Calu3 (cell line): ENCODE results near the gene BCOR. TPM values are rescaled to one million over a fixed set of nuclear protein-coding genes. Genes with fewer than 3 reads are reported as not detected.

Experiments used
- BruUV-seq: library from RNA; stranded (reverse); fragments of 400-500 nt; replicated peaks from 2 replicates; lab custom pipeline; 2021; lab: Mats Ljungman, UMichigan
- CTCF ChIA-PET: fragments of 300-600 bp; sonication (Branson Sonifier 250); formaldehyde crosslinking; loops from one replicate; lab custom pipeline; 2022; ENCODE audit warnings: antibody characterized with exemption; lab: Charles Lee
- DNase-seq: peaks from one replicate; pipeline ENCODE4 v3.0.0; 2022
- H3K27ac Mint-ChIP-seq: one replicate; pipeline ENCODE4 v1.8.0; 2022; ENCODE audit warnings: mixed read lengths; ENCODE audit not compliant: unreplicated experiment
- H3K27me3 Mint-ChIP-seq: one replicate; pipeline ENCODE4 v1.8.0; 2022; ENCODE audit warnings: mixed read lengths; ENCODE audit not compliant: unreplicated experiment
- H3K36me3 Mint-ChIP-seq: one replicate; pipeline ENCODE4 v1.8.0; 2022; ENCODE audit warnings: mild to moderate bottlenecking, moderate library complexity, mixed read lengths; ENCODE audit not compliant: insufficient read depth, unreplicated experiment
- H3K4me1 Mint-ChIP-seq: one replicate; pipeline ENCODE4 v1.8.0; 2022; ENCODE audit warnings: mild to moderate bottlenecking, low read depth, mixed read lengths; ENCODE audit not compliant: unreplicated experiment
- H3K4me3 Mint-ChIP-seq: one replicate; pipeline ENCODE4 v1.8.0; 2022; ENCODE audit warnings: mild to moderate bottlenecking, low read depth, moderate library complexity, mixed read lengths; ENCODE audit not compliant: unreplicated experiment
- H3K9me3 Mint-ChIP-seq: one replicate; pipeline ENCODE4 v1.8.0; 2022; ENCODE audit warnings: low read depth, mixed read lengths; ENCODE audit not compliant: unreplicated experiment
- intact Hi-C: fragments of 100-400 bp; cut with micrococcal nuclease; formaldehyde crosslinking; loops from one replicate; pipeline ENCODE4 v1.10.0; 2022; ENCODE audit not compliant: unreplicated experiment
- total RNA-seq: library from RNA; stranded (reverse); gene quantifications from 2 replicates; pipeline ENCODE4 v1.2.3, GENCODE V29; 2022
- TF ChIP-seq, protein P1 (sequence below): fragments of 200-600 bp; IDR thresholded peaks from one replicate; pipeline ENCODE4 v1.8.0; 2022; ENCODE audit warnings: antibody characterized with exemption; ENCODE audit not compliant: unreplicated experiment

BCOR gene
- total RNA-seq, 1 experiment from 2014 or later = 21.1 TPM

DNA sequence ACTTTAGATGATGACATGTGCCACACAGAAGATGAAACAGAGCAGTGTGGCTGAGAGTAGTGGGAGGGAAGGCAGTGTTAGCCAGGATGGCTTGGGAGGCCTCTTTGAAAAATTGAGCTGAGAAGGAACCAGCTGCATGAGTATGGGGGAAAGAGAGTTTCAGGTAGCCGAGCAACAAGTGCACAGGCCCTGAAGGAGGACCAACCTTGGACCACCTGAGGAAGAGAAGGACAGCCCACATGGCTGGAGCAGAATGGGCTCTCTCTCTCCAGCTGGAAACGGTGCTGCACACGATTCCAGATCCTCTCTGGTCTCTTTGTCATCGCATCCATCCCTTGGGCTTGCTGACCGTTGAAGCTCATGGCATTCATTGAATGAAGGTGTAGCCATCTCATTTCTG, 23.9 kb upstream of the BCOR start:
- CTCF ChIA-PET = no interaction called here
- Mint-ChIP-seq H3K9me3 (no peaks in the 10 kb centered on the region), H3K27me3 (no peaks in the 10 kb centered on the region), H3K36me3 (peaks cover 4% of the 10 kb centered on the region), H3K4me3 (no peak overlapping the region), H3K4me1 (no peaks in the 10 kb centered on the region), H3K27ac (no peak overlapping the region)
- no TSS peak for BruUV-seq
- TF ChIP-seq, protein P1, sequence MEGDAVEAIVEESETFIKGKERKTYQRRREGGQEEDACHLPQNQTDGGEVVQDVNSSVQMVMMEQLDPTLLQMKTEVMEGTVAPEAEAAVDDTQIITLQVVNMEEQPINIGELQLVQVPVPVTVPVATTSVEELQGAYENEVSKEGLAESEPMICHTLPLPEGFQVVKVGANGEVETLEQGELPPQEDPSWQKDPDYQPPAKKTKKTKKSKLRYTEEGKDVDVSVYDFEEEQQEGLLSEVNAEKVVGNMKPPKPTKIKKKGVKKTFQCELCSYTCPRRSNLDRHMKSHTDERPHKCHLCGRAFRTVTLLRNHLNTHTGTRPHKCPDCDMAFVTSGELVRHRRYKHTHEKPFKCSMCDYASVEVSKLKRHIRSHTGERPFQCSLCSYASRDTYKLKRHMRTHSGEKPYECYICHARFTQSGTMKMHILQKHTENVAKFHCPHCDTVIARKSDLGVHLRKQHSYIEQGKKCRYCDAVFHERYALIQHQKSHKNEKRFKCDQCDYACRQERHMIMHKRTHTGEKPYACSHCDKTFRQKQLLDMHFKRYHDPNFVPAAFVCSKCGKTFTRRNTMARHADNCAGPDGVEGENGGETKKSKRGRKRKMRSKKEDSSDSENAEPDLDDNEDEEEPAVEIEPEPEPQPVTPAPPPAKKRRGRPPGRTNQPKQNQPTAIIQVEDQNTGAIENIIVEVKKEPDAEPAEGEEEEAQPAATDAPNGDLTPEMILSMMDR = no peak
- no peak for DNase-seq
- intact Hi-C loops = no loop called here

DNA sequence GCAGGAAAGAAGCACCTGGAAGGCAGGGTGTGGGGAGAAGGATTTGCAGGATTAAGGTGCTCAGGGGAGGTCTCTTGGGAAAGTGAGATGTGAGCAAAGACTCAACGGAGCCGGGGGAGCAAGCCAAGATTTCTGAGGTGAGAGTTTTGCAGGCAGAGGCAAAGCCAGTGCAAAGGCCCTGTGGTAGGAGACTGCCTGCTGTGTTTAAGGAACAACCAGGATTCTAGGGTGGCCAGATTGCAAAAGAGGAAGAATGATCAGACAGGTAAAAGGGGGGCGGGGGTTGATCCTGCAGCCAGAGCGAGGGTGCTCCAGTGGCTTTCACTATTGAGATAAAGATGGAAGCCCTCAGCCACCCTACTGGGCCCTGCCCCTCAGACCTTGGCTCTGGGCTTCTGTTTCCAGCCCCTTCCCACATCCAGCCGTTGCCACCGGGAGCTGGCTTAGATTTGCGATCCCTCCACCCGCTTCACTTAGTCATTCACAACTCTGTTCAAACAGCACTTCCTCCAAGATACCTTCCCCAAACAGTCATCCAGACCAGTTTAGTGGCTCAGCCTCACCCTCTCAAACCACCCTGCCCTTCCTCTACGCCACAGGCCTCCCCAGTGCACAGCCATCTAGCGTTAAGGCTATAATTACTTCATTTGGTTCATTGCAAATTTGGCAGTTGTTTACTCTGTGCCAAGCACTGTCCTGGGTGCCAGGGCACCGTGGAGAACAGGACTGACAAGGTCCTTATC, 23.3 kb upstream of the BCOR start:
- Mint-ChIP-seq H3K27me3 (no peaks in the 10 kb centered on the region), H3K4me3 (no peak overlapping the region), H3K9me3 (no peaks in the 10 kb centered on the region), H3K36me3 (peaks cover 4% of the 10 kb centered on the region), H3K4me1 (no peaks in the 10 kb centered on the region), H3K27ac (no peak overlapping the region)
- intact Hi-C loops = no loop called here
- no peak for DNase-seq
- CTCF ChIA-PET = no interaction called here
- TF ChIP-seq, protein P1 = no peak
- BruUV-seq = no TSS peak

DNA sequence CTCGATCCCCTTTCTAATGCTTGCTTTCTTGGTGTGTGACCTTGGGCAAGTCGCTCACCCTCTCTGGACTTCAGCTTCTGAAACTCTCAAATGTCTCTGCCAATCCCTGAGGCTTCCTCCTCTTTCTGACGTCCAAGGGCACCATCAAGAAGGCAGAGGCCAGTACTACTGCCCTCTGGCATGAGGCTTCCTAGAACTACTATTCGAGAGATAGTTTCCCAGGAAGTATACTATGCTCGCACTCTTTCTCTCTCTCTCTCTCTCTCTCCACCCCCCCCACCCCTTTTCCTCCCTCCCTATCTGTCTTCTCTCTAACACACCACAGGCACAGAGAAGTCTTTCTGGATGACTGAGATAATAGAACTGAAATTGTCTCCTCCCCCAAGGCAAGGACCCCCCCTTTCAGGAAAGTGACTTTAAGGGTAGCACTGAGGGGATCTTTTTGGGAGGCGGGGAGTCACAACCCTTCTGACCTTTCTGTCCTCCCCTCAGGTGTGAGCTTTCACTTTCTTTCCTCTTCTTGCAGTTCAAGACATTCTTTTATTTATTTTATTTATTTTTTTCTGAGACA, 20.0 kb upstream of the BCOR start:
- no TSS peak for BruUV-seq
- H3K36me3 Mint-ChIP-seq = no peaks in the 10 kb centered on the region
- no peak overlapping the region for H3K4me3 Mint-ChIP-seq
- DNase-seq = no peak
- CTCF ChIA-PET = no interaction called here
- H3K27me3 Mint-ChIP-seq = no peaks in the 10 kb centered on the region
- H3K4me1 Mint-ChIP-seq = no peaks in the 10 kb centered on the region
- intact Hi-C loops = no loop called here
- H3K9me3 Mint-ChIP-seq = no peaks in the 10 kb centered on the region
- TF ChIP-seq, protein P1 = no peak
- H3K27ac Mint-ChIP-seq = no peak overlapping the region

DNA sequence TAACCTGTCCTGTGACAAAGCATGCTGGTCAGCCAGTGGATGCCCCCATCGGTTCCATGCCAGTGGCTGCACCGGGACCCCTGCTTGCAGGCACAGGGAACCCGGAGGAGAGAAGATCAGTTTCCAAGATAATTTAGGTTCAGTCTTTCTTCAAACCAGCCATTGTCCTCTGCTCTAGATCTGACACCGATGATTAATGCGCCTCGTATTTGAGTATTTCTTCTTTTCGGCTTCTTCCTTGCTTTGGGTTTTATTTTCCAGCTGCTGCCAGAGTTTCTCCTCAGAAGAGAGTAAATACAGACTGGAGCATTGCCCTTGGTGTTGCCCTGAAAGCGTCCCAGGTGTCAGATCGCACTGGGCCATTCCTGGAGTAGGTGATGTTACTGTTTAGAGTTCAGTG, 19.2 kb upstream of the BCOR start:
- Mint-ChIP-seq H3K36me3 (no peaks in the 10 kb centered on the region), H3K27ac (no peak overlapping the region), H3K4me1 (peaks cover 6% of the 10 kb centered on the region), H3K9me3 (no peaks in the 10 kb centered on the region), H3K4me3 (no peak overlapping the region), H3K27me3 (no peaks in the 10 kb centered on the region)
- no peak for DNase-seq
- intact Hi-C loops = no loop called here
- TF ChIP-seq, protein P1 = no peak
- no TSS peak for BruUV-seq
- CTCF ChIA-PET = no interaction called here
